K562 (cell line): ENCODE measurements around the gene TOMM5. TPM values are rescaled to one million over a fixed set of nuclear protein-coding genes. Genes with fewer than 3 reads are reported as not detected.

Source experiments
- CEBPG ChIP-seq, 3 experiments: fragments of 200-800 bp in 1 of 3; sonication (Bioruptor generic) in 1 of 3; sonication (generic) in 1 of 3; formaldehyde crosslinking in 1 of 3; IDR thresholded peaks in 2 of 3; conservative IDR thresholded peaks in 1 of 3; 2 replicates each; pipeline versions ENCODE4 v1.6.1 to v1.8.0; 2016 to 2022; ENCODE audit warnings: missing compliant biosample characterization in 2 of 3, missing genetic modification characterization in 2 of 3, mild to moderate bottlenecking in 1 of 3, missing genetic modification reagents in 1 of 3
- CSDE1 ChIP-seq, 2 experiments: fragments of 450-650 bp; IDR thresholded peaks; 2 replicates each; pipeline ENCODE4 v1.6.1; 2016; ENCODE audit warnings: mild to moderate bottlenecking in 1 of 2
- RBM22 ChIP-seq: fragments of 200-400 bp; formaldehyde crosslinking; IDR thresholded peaks from 2 replicates; pipeline ENCODE4 v1.6.1; 2018; ENCODE audit warnings: low read length, low read depth; ENCODE audit not compliant: poor library complexity, severe bottlenecking
- RNF2 ChIP-seq: sonication (generic); IDR thresholded peaks from 2 replicates; pipeline ENCODE4 v1.6.1; 2016
- SPI1 ChIP-seq: IDR thresholded peaks from 2 replicates; pipeline ENCODE4 v1.6.1; 2011; ENCODE audit warnings: low read depth, low read length, control low read depth, borderline replicate concordance
- STAT5A ChIP-seq: IDR thresholded peaks from 2 replicates; pipeline ENCODE4 v1.6.1; 2012; ENCODE audit warnings: low read length, inconsistent platforms, borderline replicate concordance
- ZBTB1 ChIP-seq: sonication (generic); formaldehyde crosslinking; IDR thresholded peaks from 2 replicates; pipeline ENCODE4 v1.8.1; 2023; ENCODE audit warnings: missing genetic modification reagents, low read depth, mild to moderate bottlenecking, borderline replicate concordance
- ZNF668 ChIP-seq: fragments of 250-450 bp; sonication (Bioruptor Pico); IDR thresholded peaks from 2 replicates; pipeline ENCODE4 v1.8.0; 2022; ENCODE audit warnings: mild to moderate bottlenecking, inconsistent platforms
- polyA plus RNA-seq, 8 experiments: library from polyadenylated mRNA; depleted of rRNA in 4 of 8; stranded (reverse) in 5 of 8; unstranded in 3 of 8; fragments of >200 nt; fragmentation: Nextera tagmentation in 2 of 8; fragmentation: Illumina TruSeq in 1 of 8; extraction: Ambion mirVana in 2 of 8; extraction: Trizol in 1 of 8; gene quantifications; 2 replicates each; pipeline versions ENCODE4 v1.2.1 to v1.2.3, GENCODE V29; 2011 to 2014; ENCODE audit warnings: inconsistent platforms in 1 of 8, missing spikeins in 1 of 8
- total RNA-seq, 7 experiments: library from RNA; depleted of rRNA in 6 of 7; stranded (reverse); fragments of >200 nt in 6 of 7; fragmentation: Illumina TruSeq in 2 of 7; extraction: Trizol in 2 of 7; gene quantifications; 2 replicates each; pipeline versions ENCODE4 v1.2.1 to v1.2.3, GENCODE V29; 2011 to 2021; ENCODE audit warnings: low replicate concordance in 1 of 7
- TF ChIP-seq, protein P1 (sequence below), 2 experiments: fragments of 450-650 bp in 1 of 2; sonication (generic) in 1 of 2; formaldehyde crosslinking; conservative IDR thresholded peaks; 2 replicates each; pipeline versions ENCODE4 v1.4.0 to v1.8.1; 2020 to 2022; ENCODE audit warnings: mild to moderate bottlenecking in 1 of 2, missing genetic modification reagents in 1 of 2
- TF ChIP-seq, protein P2 (sequence below): sonication (generic); formaldehyde crosslinking; IDR thresholded peaks from 2 replicates; pipeline ENCODE4 v1.8.0; 2022; ENCODE audit warnings: missing genetic modification reagents, mild to moderate bottlenecking, borderline replicate concordance

Gene TOMM5
- total and polyA plus RNA-seq, 9 of the 15 experiments (the other 6 are each of a cell fraction or from before 2014, with no cell fraction given): 262 to 1,742 (median 496) TPM

DNA sequence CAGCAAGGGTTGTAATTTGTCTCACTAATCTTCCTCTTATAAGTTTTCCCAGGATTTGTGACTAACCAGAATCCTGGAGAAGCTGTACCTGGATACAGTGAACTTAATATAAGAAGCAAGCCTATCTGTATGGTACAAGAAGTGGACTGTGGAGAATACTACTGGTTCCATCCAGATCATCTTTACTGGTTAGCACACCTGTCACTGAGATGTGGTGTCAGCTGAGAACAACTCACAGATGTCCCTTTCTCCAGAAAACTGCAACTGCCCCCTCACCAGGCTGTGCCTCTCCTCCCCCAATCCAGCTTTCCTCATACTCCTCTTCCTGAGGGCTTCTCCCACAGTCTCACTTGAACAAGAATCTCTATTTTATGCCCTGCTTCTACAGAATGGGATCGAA lies 21.1 kb downstream of the TOMM5 start (continued):
- no peak for TF ChIP-seq RNF2
- TF ChIP-seq RBM22: no peak
- TF ChIP-seq ZBTB1: no peak
- no peak for TF ChIP-seq ZNF668 (CRISPR knock-in tag)
- TF ChIP-seq STAT5A: no peak
- TF ChIP-seq CSDE1 (IDR thresholded peaks at IDR 0.05): no peak
- TF ChIP-seq CEBPG (CRISPR knock-in tag; IDR thresholded peaks at IDR 0.05): no peak
- TF ChIP-seq CEBPG (tag; conservative IDR thresholded peaks at IDR 0.05 in 1 of 2, IDR thresholded peaks at IDR 0.05 in 1 of 2): no peak
- TF ChIP-seq, protein P1, sequence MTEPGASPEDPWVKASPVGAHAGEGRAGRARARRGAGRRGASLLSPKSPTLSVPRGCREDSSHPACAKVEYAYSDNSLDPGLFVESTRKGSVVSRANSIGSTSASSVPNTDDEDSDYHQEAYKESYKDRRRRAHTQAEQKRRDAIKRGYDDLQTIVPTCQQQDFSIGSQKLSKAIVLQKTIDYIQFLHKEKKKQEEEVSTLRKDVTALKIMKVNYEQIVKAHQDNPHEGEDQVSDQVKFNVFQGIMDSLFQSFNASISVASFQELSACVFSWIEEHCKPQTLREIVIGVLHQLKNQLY (CRISPR knock-in tag; conservative IDR thresholded peaks at IDR 0.05): no peak
- TF ChIP-seq, protein P2, sequence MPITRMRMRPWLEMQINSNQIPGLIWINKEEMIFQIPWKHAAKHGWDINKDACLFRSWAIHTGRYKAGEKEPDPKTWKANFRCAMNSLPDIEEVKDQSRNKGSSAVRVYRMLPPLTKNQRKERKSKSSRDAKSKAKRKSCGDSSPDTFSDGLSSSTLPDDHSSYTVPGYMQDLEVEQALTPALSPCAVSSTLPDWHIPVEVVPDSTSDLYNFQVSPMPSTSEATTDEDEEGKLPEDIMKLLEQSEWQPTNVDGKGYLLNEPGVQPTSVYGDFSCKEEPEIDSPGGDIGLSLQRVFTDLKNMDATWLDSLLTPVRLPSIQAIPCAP (CRISPR knock-in tag): no peak
- no peak for TF ChIP-seq SPI1
- TF ChIP-seq, all 486 proteins: peak for 0
